ENCODE measurements around the gene SLC5A11.

DNA sequence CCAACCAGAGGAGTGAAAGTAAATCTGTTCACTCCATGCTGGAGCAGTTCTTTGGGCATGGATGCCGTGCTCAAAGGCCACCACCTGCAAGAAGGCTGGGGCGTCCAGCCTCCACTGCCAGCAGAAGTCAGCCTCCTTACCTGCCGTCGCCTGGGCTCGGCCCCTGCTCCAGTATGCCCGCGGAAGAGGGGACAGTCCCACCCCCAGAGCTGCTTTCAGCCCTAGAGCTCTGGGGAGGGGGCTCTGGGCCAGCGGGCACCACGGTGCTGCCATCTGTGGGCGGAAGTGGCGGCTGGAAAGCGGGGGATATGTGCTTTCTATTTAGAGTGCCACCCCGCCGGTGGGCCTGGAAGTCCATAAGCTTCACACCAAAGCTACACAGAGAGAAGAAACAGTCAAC lies 93.5 kb downstream of the SLC5A11 start:
- no peak for TF ChIP-seq CTCF (conservative IDR thresholded peaks at IDR 0.05; ENCODE audit: low read depth, low read length)
- no peak for TF ChIP-seq EZH2 (IDR thresholded peaks at IDR 0.05; ENCODE audit: low read length, unreplicated experiment)
